GM19452 (cell line): Measurements from ENCODE around the gene HOOK2.
"Not testable (repeated sequence)": the region's sequence is repeated elsewhere in the genome, so short reads cannot be mapped to it uniquely, and the experiment has no call there.

Source experiments
- ATAC-seq: cut with Tn5 transposase; IDR thresholded peaks from one replicate; pipeline ENCODE4 v1.9.1; 2021; ENCODE audit not compliant: unreplicated experiment

HOOK2 gene

DNA sequence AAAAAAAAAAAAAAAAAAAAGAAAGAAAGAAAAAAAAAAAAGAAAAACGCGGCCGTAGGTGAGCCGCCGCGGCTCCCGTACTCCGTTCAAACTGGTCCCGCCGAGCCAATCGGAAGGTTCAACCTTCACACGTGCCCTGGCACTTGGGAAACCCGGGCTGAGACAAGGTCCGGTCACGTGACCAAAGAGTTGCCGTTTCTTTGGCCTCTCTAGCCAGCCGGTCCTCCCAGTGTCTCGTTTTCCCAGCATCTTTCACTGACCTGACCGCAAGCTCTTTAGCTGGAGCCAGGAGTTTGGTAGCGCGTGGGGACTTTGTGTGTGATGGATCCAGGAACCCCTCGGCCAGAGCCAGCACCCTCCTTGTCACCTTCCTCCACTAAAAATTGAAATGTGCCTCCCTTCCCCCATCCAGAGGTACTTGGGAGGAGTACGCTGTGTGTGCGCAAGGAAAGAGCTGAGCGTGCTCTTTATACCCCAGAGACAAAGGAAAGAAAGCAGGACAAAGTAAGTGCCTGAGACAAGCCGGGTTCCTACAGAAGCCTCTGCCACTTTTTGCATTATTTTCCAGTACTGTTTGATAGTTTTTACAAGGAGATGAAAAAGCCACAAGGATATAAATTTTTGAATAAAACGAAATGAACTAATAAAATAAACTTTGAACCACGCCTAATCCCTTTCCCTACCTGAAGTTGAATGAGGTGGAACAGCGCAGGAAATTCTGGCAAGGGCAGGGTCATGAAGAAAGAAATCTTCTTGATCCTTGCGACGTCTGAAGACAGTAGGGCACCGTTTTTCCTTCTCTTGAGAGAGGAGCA lies 52.6 kb downstream of the HOOK2 start:
- ATAC-seq, result peak; percentile 74

DNA sequence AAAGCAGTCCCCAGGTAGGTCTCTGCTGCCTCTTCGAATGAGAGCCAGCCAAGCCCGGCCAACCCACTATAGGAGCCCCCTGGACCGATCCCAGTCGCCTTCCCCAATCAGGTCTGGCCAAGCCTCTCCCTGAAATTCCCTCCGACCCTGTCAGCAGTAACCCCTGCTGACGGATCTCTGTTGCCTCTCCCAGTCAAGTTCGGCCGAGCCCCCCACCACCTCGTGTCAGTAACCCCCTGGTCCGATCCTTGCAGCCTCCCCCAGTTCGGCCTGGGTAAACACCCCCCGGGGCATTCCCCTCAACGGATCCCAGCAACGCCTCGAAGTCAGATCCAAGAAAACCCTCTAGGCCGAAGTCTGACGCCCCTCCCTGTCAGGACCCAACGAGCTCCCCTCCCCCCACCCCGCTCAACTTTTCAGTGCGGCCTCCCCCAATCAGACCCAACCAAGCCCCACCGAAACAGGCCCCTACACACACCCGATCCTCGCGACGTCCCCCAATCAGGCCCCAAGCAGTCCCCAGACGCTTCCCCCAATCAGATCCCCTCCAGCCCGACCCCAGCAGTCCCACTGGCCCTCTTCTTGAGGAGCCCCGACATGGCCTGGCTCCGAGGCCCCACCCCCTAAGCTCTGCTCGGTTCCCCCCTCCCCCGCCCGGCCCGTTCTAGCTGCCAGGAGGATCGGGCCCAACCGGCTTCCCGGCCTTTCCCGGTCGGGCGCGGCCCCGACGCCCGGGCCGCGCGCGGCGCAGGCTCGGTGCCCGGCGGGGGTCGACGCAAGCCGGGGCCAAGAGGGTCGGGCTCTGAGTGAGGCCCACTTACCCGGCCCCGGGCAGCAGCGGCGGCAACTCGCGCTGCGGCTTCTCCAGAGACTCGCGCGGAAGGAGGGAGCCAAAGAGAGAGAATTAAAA lies 53.4 kb downstream of the HOOK2 start:
- ATAC-seq, result peak; percentile 8

DNA sequence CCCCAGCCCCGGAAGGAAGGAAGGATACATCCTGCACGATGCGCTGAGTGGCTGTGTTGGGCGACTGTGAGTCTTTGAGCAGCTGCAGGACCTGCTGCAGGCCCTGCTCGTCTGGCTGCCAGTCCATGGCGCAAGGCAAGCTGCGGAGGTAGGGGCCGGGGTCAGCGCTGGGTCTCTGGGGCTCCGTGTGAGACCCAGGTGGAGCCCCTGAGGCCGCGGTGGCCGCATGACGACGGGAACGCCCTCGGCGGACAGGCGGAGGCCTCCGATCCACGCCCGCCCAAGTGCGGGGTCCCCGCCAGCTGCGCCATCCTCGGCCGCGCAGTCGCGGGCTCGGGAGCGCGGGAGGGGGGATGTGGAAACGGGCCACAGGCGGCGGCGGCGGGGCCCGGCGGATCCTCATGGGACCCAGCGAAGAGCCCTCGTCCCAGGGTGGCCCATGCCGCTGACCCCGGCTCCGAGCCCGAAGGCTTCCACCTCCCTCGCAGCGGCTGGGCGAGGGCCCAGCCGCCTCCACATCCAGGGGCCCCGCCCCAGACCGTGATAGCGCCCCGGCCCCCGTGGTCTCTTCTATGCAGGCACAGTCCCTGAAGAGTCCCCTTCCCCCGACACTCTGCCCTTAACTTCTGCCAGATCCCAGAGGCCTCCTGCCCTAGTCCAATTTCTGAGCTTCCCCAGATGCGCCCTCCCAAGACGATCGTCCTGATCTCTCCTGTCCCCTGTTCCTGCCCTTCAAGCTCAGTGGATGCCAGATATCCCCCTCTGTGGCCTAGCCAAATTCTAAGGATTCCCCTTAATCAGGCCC lies 54.3 kb downstream of the HOOK2 start:
- ATAC-seq, result no peak

DNA sequence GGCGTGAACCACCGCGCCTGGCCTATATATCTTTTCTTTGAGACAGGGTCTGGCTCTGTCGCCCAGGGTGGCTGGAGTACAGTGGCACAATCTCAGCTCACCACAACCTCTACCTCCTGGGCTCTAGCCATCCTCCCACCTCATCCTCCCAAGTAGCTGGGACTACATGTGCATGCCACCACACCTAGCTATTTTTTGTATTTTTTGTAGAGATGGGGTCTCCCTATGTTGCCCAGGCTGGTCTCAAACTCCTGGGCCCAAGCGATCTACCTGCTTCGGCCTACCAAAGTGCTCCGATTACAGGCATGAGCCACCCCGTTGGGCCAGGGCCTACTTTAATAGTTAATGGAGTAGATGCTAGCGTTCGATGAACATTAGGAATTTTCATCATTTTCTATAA lies 55.1 kb downstream of the HOOK2 start:
- no peak for ATAC-seq

DNA sequence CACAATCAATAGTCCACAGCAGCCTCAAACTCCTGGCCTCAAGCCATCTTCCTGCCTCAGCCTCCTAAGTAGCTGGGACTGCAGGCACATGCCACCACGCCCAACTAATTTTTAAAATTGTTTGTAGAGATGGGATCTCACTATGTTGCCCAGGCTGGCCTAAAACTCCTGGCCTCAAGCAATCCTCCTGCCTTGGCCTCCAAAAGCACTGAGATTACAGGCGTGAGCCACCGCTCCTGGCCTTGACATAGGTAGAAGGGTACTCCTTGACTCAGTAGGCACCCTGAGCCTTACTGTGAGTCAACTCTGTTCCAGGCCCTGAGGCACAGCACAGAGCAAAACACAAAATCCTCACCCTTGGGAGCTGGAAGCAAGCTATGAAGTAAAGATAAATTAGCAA lies 59.4 kb downstream of the HOOK2 start:
- no peak for ATAC-seq

DNA sequence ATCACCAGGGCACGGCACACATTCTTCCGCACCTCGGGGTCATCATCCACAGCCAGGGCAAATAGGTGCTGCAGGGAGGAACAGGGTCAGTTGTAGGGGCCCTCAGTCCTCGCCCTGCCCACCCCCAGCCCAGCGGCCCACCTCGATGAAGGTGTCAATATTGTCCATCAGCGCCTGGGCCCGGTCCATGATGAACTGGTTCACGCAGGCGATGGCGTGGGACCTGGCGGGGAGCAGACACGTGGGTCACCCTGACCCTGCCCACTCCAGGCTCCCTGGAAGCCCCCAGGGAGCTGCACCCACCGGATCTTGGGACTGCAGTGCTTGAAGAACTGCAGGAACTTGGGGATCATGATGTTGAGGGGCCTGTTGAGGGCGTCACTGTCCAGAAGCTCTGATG lies 60.2 kb downstream of the HOOK2 start:
- ATAC-seq, result no peak

DNA sequence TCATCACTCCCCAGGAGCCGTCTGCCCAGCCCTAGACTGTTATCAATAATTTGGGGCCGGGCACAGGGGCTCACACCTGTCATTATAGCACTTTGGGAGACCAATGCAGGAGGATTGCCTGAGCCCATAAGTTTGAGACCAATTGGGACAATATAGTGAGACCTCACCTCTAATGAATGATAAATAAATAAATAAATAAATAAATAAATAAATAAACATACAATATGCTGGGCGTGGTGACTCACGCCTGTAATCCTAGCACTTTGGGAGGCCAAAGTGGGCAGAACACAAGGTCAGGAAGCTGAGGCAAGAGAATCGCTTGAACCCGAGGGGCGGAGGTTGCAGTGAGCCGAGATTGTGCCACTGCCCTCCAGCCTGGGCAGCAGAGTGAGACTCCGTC lies 62.0 kb downstream of the HOOK2 start:
- ATAC-seq, result not testable (repeated sequence)
